LNCAP (cell line): ENCODE data around the gene BCAS3.

Experiments used
- CTCF ChIP-seq: fragments of 450-650 bp; IDR thresholded peaks from 2 replicates; pipeline ENCODE4 v1.5.1; 2017; ENCODE audit warnings: mild to moderate bottlenecking

BCAS3 gene

DNA sequence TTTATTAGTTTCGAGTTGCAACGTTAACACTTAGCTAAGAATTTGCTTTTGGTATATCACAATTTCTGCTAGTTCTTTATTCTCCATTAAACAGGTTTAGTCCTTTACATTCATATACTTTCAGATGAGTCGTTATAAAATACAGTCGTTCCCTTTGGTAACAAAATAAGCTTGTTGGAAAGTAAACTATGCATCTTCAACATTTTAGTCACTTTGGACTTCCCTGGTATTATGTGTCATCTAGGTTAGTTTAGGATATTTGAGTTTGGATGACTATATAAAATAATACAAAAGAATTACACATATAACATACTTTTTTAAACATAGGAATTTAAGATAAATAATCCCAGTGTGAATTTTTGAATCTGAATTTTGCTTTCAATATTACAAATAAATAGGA is 351.5 kb downstream of the BCAS3 start:
- no peak for TF ChIP-seq CTCF

DNA sequence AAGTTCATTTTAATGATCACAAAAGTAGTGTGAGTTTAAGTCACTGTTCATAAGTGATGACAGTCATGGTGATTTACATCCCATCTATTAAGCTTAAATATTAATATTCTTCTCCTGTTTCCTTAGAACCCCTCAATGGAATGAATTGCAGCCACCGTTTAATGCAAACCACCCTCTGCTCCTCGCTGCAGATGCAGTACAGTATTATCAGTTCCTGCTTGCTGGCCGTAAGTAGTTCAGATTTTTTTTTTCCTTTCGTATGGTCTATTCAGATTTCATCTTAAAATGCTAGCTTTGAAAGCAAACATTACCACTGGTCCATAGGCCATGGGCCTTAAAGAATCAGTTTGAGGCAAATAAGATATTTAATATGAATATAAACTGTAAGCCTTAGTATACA is 363.0 kb downstream of the BCAS3 start:
- no peak for TF ChIP-seq CTCF

GRCh38 chr17:61047515-61047914 is 369.9 kb downstream of the BCAS3 start:
- no peak for TF ChIP-seq CTCF

DNA sequence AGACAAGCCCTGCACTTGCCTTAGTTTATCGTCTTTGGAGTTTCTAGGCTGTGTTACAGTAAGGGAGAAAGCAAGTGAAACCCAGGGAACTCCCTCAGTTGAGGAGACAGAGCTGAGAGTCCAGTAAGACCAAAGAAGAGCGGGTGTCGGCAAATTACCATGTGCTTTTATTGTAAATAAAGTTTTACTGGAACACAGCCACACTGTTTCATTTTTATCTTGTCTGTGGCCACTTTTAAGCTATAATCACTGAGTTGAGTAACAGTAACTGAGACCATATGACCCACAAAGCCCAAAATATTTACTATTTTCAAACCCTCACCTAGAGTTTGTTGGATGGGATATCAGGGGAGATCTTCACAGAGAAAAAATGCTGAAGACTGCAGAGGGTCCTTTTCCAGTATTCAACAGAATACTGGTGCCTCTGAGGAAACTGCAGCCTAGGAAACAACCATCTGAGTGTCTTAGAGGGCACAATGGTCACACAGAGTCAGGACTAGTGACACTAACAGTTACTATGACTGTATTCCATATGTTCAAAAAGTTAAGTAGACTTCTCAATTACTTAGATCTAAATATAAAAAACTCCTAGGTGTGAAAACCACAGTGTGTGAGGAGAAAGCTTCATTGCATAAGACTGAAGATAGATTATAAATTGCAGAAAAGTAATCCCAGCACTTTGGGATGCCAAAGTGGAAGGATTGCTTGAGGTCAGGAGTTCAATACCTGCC is 370.9 kb downstream of the BCAS3 start:
- no peak for TF ChIP-seq CTCF

DNA sequence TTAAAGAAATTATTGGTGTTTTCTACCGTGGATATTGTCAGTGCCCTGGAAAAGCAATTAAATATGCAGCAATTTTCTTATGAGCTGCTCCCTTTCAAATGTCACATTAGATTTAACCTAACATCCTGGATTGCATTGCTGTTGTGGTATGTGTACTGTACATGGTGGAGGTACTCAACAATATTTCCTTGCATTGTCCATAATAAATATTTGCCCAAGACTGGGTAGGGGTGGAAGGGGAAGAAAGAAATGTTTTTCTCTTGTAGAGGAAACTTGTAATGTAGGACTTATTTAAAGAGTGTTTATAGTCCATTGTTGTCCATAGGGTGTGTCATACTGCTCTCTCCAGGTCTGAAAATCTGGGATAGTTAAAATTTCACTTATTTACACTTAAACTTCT is 375.8 kb downstream of the BCAS3 start:
- no peak for TF ChIP-seq CTCF

- TF ChIP-seq CTCF, result no peak
These were observed 376.8 kb downstream of the BCAS3 start for GRCh38 chr17:61054436-61054835.

- TF ChIP-seq CTCF, result no peak
These were observed 379.6 kb downstream of the BCAS3 start for GRCh38 chr17:61057257-61057656.

GRCh38 chr17:61058066-61058465 is 380.4 kb downstream of the BCAS3 start:
- no peak for TF ChIP-seq CTCF
